MM.1S (cell line): Measurements from ENCODE around the gene EFCAB10.

ENCODE experiments used
- EZH2 ChIP-seq: fragments of 300-600 bp; sonication (generic); optimal IDR thresholded peaks from 2 replicates; pipeline ENCODE3; 2017; ENCODE audit warnings: low read depth, mild to moderate bottlenecking, antibody characterized with exemption, low read length, mixed read lengths
- EZH2phosphoT487 ChIP-seq: fragments of 300-600 bp; sonication (generic); IDR thresholded peaks from 2 replicates; pipeline ENCODE4 v1.6.1; 2018; ENCODE audit warnings: antibody characterized with exemption, low read length
- TF ChIP-seq, protein P1 (sequence below): fragments of 300-600 bp; sonication (generic); IDR thresholded peaks from 2 replicates; pipeline ENCODE4 v1.5.1; 2016; ENCODE audit warnings: antibody characterized with exemption, low read length, mixed read lengths

DNA sequence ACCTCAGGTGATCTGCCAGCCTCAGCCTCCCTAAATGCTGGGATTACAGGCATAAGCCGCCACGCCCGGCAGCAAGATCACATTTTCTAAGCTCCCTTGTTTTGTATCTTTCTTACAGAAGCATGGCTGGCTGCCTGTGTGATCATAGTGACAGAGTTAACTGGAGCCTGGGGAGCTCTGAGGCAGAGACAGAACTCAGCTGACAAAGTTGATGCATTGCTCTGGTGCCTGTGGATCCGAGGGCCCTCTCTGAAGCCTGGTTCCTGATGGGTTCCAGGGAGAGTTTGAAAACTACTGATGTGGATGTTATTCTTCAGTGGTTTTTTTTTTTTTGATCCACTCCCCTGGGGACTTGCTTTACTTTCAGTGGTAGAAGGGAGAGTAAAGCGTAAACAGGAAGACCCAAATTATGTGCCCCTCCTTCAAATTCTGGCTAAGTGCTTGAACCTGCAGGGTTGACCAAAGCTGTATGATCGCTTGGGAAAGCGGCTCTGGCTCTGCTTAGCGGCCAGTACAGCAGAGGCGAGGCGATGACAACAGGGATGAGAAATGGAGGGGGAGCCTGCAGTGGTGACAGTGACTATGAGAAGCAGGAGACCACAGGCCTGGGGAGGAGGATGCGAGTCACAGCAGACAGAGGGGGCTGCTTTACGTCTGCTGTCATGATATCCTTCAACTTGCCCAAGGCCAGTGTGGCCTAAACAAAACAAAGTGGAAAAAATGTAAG is 6.8 kb upstream of the EFCAB10 start:
- TF ChIP-seq, protein P1, sequence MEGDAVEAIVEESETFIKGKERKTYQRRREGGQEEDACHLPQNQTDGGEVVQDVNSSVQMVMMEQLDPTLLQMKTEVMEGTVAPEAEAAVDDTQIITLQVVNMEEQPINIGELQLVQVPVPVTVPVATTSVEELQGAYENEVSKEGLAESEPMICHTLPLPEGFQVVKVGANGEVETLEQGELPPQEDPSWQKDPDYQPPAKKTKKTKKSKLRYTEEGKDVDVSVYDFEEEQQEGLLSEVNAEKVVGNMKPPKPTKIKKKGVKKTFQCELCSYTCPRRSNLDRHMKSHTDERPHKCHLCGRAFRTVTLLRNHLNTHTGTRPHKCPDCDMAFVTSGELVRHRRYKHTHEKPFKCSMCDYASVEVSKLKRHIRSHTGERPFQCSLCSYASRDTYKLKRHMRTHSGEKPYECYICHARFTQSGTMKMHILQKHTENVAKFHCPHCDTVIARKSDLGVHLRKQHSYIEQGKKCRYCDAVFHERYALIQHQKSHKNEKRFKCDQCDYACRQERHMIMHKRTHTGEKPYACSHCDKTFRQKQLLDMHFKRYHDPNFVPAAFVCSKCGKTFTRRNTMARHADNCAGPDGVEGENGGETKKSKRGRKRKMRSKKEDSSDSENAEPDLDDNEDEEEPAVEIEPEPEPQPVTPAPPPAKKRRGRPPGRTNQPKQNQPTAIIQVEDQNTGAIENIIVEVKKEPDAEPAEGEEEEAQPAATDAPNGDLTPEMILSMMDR = no peak
- no peak for TF ChIP-seq EZH2
- TF ChIP-seq EZH2phosphoT487 = no peak
